Thymus (tissue), 11 donors: Measurements from ENCODE around the gene LONRF3. TPM values are rescaled to one million over a fixed set of nuclear protein-coding genes. Genes with fewer than 3 reads are reported as not detected.

Source experiments
- DNase-seq, 9 donors: peaks; one replicate each; pipeline ENCODE4 v3.0.0-alpha.2; 2013; ENCODE audit warnings: low spot score in 9 of 9, low read depth in 6 of 9, missing footprints in 1 of 9
- H3K27ac ChIP-seq, 2 donors: one replicate each; pipeline ENCODE4 v1.5.1; 2013; ENCODE audit warnings: control low read depth in 1 of 2, low read depth in 1 of 2, low read length in 1 of 2, mild to moderate bottlenecking in 1 of 2, moderate library complexity in 1 of 2
- H3K27me3 ChIP-seq, 2 donors: one replicate each; pipeline ENCODE4 v1.5.1; 2013; ENCODE audit warnings: low read length in 1 of 2; ENCODE audit not compliant: control insufficient read depth in 2 of 2, insufficient read depth in 1 of 2
- H3K36me3 ChIP-seq, 2 donors: one replicate each; pipeline ENCODE4 v1.5.1; 2013; ENCODE audit warnings: low read length in 1 of 2, mild to moderate bottlenecking in 1 of 2, moderate library complexity in 1 of 2; ENCODE audit not compliant: control insufficient read depth in 2 of 2, insufficient read depth in 2 of 2
- H3K4me1 ChIP-seq, 2 donors: one replicate each; pipeline ENCODE4 v1.5.1; 2013; ENCODE audit warnings: low read length in 2 of 2; ENCODE audit not compliant: control insufficient read depth in 2 of 2, insufficient read depth in 2 of 2
- H3K4me3 ChIP-seq, 2 donors: one replicate each; pipeline ENCODE4 v1.5.1; 2013; ENCODE audit warnings: low read length in 2 of 2, control low read depth in 1 of 2, mild to moderate bottlenecking in 1 of 2
- H3K9me3 ChIP-seq, 2 donors: one replicate each; pipeline ENCODE4 v1.5.1; 2013; ENCODE audit warnings: low read length in 1 of 2, mild to moderate bottlenecking in 1 of 2; ENCODE audit not compliant: control insufficient read depth in 2 of 2, insufficient read depth in 1 of 2
- WGBS: extraction: QIAGEN DNeasy Blood & Tissue Kit; methylation state at CpG from one replicate; pipeline ENCODE4 v1.1.7; 2013; 5-methylcytosine and 5-hydroxymethylcytosine counted together
- polyA plus RNA-seq: library from polyadenylated mRNA; stranded (reverse); fragments of 200-250 nt; gene quantifications from one replicate; pipeline ENCODE4 v1.2.3, GENCODE V29; 2013
- total RNA-seq: library from RNA; stranded (reverse); fragments of 120-200 nt; gene quantifications from one replicate; pipeline ENCODE4 v1.2.4, GENCODE V29; 2013
- donor health status: healthy.

LONRF3 gene
- total and polyA plus RNA-seq, 2 donors = 0.19 to 0.25 TPM

- Histone ChIP-seq H3K27me3 (no peaks in the 10 kb centered on the region), H3K27ac (no peak overlapping the region), H3K4me1 (no peaks in the 10 kb centered on the region), H3K4me3 (no peak overlapping the region), H3K36me3 (no peaks in the 10 kb centered on the region), H3K9me3 (no peaks in the 10 kb centered on the region)
- WGBS = 21% methylated on average over 5 of the region's 5 CpGs
- DNase-seq = peak in 3 of 9 donors; percentile 4 to 47 (median 31)
These were observed 30.6 kb downstream of the LONRF3 start for GRCh38 chrX:119004920-119005524.

DNA sequence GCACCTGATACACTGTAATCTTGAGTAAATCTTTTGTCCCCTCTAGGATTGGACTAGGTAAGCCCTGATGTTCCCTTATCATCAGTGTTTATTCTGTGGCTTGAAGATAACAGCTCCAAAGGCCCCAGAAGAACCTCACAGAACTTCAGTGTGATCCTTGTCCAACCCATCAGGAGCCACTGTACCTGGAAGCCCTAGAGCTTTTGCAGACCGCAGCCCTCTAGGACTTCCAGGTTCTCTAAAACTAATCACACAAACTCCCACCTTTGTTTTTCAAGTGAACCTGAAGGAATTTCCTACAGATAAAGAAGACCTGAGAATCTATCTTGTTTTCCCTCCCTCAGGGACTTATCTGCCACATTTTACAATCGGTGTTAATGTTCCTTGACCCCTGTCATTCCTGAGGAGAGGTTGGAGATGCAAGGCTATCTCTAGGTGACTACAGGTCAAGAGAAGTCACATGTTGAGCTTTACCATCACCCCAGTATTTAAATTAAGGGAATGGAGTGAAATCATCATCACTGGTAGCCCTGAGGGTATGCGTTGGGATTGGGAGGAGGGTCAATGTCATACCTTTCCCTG lies 32.9 kb downstream of the LONRF3 start:
- Histone ChIP-seq H3K27ac (no peak overlapping the region), H3K4me1 (no peaks in the 10 kb centered on the region), H3K9me3 (no peaks in the 10 kb centered on the region), H3K4me3 (no peak overlapping the region), H3K36me3 (no peaks in the 10 kb centered on the region), H3K27me3 (no peaks in the 10 kb centered on the region)
- DNase-seq = no peak
- WGBS = 100% methylated on average over 3 of the region's 3 CpGs

- no peaks in the 10 kb centered on the region for H3K27me3 ChIP-seq
- 25% methylated on average over 3 of the region's 3 CpGs for WGBS
- H3K27ac ChIP-seq = no peak overlapping the region
- no peaks in the 10 kb centered on the region for H3K9me3 ChIP-seq
- DNase-seq = peak in 3 of 9 donors; percentile 7 to 32 (median 23)
- no peaks in the 10 kb centered on the region for H3K36me3 ChIP-seq
- no peak overlapping the region for H3K4me3 ChIP-seq
- no peaks in the 10 kb centered on the region for H3K4me1 ChIP-seq
These were observed 33.8 kb downstream of the LONRF3 start for GRCh38 chrX:119008110-119008744.

DNA sequence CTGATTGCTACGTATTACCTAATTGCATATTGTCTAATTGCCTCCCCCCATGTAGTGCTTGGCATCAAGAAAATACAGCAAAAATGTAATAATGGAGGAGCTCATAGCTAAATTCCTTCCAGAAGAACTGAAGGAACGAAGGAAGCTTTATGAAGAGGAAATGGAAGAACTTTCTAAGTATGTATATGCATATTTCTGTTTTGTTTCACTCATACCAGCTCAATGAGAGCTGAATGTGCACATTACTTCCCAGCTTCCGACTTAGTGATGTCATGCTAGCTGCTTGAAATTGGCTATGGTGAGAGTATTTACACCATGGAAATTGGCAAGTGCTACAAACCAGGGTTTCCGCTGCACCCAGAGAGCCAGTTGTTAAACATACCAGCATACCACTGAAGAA lies 34.7 kb downstream of the LONRF3 start:
- WGBS = 95% methylated on average over 4 of the region's 4 CpGs
- no peaks in the 10 kb centered on the region for H3K27me3 ChIP-seq
- H3K9me3 ChIP-seq = no peaks in the 10 kb centered on the region
- H3K4me1 ChIP-seq = no peaks in the 10 kb centered on the region
- no peak overlapping the region for H3K27ac ChIP-seq
- DNase-seq = no peak
- H3K4me3 ChIP-seq = no peak overlapping the region
- H3K36me3 ChIP-seq = no peaks in the 10 kb centered on the region

DNA sequence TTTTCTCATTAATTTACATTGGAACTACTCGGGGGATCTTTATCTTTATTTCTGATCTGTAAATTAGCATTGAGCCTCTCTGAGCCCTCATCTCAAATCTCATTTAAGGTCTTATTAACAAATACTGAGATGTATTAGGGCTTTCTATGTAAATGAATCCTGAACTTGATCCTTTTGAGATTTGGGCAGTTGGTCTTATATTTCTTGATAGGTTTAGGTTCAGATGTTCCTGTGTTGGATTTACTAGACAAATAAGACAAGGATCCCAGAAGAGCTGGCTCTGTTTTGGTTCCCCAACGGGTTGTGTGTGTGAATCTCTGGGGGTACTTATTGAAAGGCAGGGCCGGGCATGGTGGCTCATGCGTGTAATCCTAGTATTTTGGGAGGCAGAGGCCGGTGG lies 36.1 kb downstream of the LONRF3 start:
- no peak for DNase-seq
- 98% methylated on average over 5 of the region's 5 CpGs for WGBS
- H3K4me1 ChIP-seq = no peaks in the 10 kb centered on the region
- H3K4me3 ChIP-seq = no peak overlapping the region
- no peaks in the 10 kb centered on the region for H3K36me3 ChIP-seq
- H3K27me3 ChIP-seq = no peaks in the 10 kb centered on the region
- no peak overlapping the region for H3K27ac ChIP-seq
- H3K9me3 ChIP-seq = no peaks in the 10 kb centered on the region

GRCh38 chrX:119013164-119013563 lies 38.7 kb downstream of the LONRF3 start:
- Histone ChIP-seq H3K4me3 (no peak overlapping the region), H3K4me1 (no peaks in the 10 kb centered on the region), H3K27ac (no peak overlapping the region), H3K27me3 (no peaks in the 10 kb centered on the region), H3K36me3 (no peaks in the 10 kb centered on the region), H3K9me3 (no peaks in the 10 kb centered on the region)
- DNase-seq = no peak
- 99% methylated on average over 3 of the region's 3 CpGs for WGBS

DNA sequence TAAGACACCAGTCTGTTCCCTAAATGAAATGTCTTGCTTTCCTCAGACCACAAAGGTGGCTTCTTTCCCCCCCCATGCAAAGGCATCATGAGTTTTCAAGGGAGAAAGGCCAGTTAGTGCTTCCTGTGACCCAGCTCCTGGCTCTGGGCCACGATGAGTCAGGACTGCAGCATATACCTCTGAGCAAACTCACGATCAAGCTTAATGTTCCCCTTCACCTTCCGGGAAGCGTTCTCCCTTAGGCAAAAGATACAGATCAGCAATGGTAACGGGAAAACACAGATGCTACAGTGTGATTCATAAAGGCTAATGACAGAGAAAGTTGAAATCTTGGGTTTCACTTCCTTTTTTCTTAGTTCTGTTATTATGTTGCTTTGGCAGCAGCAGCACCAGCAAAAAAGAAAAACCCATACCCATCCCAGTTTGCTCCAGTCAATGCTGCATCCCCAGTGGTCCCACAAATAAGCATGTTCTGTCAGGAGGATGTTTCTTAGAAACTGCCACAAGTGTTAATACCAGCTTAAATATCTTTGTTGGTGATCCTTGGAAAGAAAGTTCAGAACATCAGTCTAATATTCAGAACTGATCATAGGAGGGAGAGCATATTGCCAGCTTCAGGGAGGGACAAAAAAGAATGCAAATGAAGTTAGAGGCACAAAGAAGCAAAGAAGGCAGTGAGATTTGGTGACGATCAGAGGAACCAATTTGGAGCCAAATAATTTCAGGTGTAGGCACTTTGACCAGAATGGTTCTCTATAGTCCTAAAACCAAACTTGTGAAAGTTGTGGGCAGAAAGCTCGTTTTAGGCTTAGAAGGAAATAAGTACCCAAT lies 41.2 kb downstream of the LONRF3 start:
- WGBS = 20% methylated on average over 7 of the region's 7 CpGs
- H3K9me3 ChIP-seq = no peaks in the 10 kb centered on the region
- no peaks in the 10 kb centered on the region for H3K36me3 ChIP-seq
- H3K27me3 ChIP-seq = no peaks in the 10 kb centered on the region
- H3K4me3 ChIP-seq = no peak overlapping the region
- DNase-seq = peak in 1 of 9 donors; percentile 9
- H3K4me1 ChIP-seq = no peaks in the 10 kb centered on the region
- H3K27ac ChIP-seq = no peak overlapping the region

DNA sequence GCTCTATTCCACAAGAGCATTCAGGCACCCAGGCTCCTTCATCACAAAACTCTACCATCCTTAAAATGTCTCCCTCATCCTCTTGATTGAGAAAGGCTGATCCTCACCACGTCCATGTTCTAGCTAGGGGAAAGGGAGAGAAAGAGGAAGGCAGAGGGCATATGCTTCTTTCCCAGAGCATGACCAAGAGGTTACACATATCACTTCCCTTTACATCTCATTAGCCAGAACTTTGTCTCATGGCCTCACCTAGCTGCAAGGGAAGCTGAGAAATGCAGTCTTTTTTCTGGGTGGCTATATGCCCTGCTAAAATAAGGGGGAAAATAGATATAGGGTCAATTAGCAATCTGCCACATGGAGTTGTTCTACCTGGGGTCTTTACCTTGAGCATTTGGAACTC lies 42.7 kb downstream of the LONRF3 start:
- H3K9me3 ChIP-seq = no peaks in the 10 kb centered on the region
- 95% methylated on average over 1 of the region's 1 CpG for WGBS
- no peak for DNase-seq
- H3K4me1 ChIP-seq = no peaks in the 10 kb centered on the region
- no peak overlapping the region for H3K27ac ChIP-seq
- H3K36me3 ChIP-seq = no peaks in the 10 kb centered on the region
- H3K4me3 ChIP-seq = no peak overlapping the region
- no peaks in the 10 kb centered on the region for H3K27me3 ChIP-seq

DNA sequence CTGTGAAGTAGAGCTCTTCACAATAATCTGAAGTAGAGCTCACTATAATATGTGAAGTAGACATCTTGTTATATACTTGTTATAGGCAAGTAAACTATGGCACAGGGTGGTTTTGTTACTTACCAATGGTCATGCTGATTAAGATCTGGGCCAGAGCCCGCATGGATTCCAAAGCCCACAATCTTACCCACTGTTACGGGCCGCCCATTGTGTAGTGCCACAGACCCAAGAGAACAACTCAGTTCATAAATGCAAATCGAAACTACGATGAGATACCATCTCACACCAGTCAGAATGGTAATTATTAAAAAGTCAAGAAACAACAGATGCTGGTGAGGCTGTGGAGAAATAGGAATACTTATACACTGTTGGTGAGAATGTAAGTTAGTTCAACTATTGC lies 51.5 kb downstream of the LONRF3 start:
- H3K27me3 ChIP-seq = no peaks in the 10 kb centered on the region
- H3K27ac ChIP-seq = no peak overlapping the region
- H3K36me3 ChIP-seq = no peaks in the 10 kb centered on the region
- no peaks in the 10 kb centered on the region for H3K9me3 ChIP-seq
- no peaks in the 10 kb centered on the region for H3K4me1 ChIP-seq
- no peak for DNase-seq
- WGBS = 95% methylated on average over 5 of the region's 5 CpGs
- no peak overlapping the region for H3K4me3 ChIP-seq
